A673 (cell line): ENCODE data around the gene EZH2.

Source experiments
- CTCF ChIP-seq: fragments of 300-800, 200-600 bp; sonication (generic); conservative IDR thresholded peaks from 2 replicates; pipeline ENCODE4 v1.5.1; 2017; ENCODE audit warnings: low read depth, mild to moderate bottlenecking, antibody characterized with exemption, low read length, moderate library complexity, mixed read lengths
- EZH2 ChIP-seq: fragments of 200-600 bp; sonication (generic); IDR thresholded peaks from 2 replicates; pipeline ENCODE4 v1.6.1; 2017; ENCODE audit warnings: borderline replicate concordance, low read depth, mild to moderate bottlenecking, mixed read lengths, antibody characterized with exemption, low read length; ENCODE audit not compliant: poor library complexity, severe bottlenecking

GRCh38 chr7:148865283-148865682 lies 18.8 kb downstream of the EZH2 start:
- TF ChIP-seq CTCF (no peak), EZH2 (no peak)
